Measurements from ENCODE around the gene CHADL.
"Not testable (repeated sequence)": the region's sequence is repeated elsewhere in the genome, so short reads cannot be mapped to it uniquely, and the experiment has no call there.

Gene CHADL

GRCh38 chr22:41240377-41241132 is at the start of gene CHADL:
Gene CHADL (minus strand): TSS chr22:41240931. CDS start chr22:41240881, 50 bp downstream.
- DNase-seq = no peak

GRCh38 chr22:41289671-41290070 is 48.9 kb upstream of the CHADL start:
- DNase-seq = no peak

GRCh38 chr22:41288245-41288946 is 47.7 kb upstream of the CHADL start:
- no peak for DNase-seq

GRCh38 chr22:41286639-41287091 is 45.9 kb upstream of the CHADL start:
- no peak for DNase-seq

- peak; percentile 92 for DNase-seq
These were observed 45.3 kb upstream of the CHADL start, which contains the start of gene RANGAP1 for GRCh38 chr22:41285820-41286638. Gene RANGAP1 (minus strand): TSS chr22:41286187. CDS start chr22:41281044, 5,143 bp downstream.

- no peak for DNase-seq
These were observed 44.7 kb upstream of the CHADL start for GRCh38 chr22:41285441-41285819.

- DNase-seq = no peak
These were observed 43.7 kb upstream of the CHADL start for GRCh38 chr22:41284465-41284864.

GRCh38 chr22:41280854-41281253 is 40.1 kb upstream of the CHADL start:
- DNase-seq = no peak

- no peak for DNase-seq
These were observed 39.3 kb upstream of the CHADL start for GRCh38 chr22:41280065-41280464.

GRCh38 chr22:41274856-41275255 is 34.1 kb upstream of the CHADL start:
- DNase-seq = no peak

- DNase-seq = no peak
These were observed 32.4 kb upstream of the CHADL start for GRCh38 chr22:41273128-41273527.

- DNase-seq = no peak
These were observed 31.1 kb upstream of the CHADL start for GRCh38 chr22:41271787-41272186.

- no peak for DNase-seq
These were observed 27.2 kb upstream of the CHADL start for GRCh38 chr22:41267958-41268357.

GRCh38 chr22:41264408-41264941 is 23.7 kb upstream of the CHADL start:
- no peak for DNase-seq

- DNase-seq = no peak
These were observed 23.0 kb upstream of the CHADL start for GRCh38 chr22:41263704-41264103.

GRCh38 chr22:41262250-41262765 is 21.6 kb upstream of the CHADL start:
- DNase-seq = no peak

GRCh38 chr22:41261541-41262249 is 21.0 kb upstream of the CHADL start:
- no peak for DNase-seq

- DNase-seq = no peak
These were observed 20.1 kb upstream of the CHADL start for GRCh38 chr22:41260871-41261270.

- DNase-seq = not testable (repeated sequence)
These were observed 19.0 kb upstream of the CHADL start for GRCh38 chr22:41259756-41260155.

- no peak for DNase-seq
These were observed 17.0 kb upstream of the CHADL start for GRCh38 chr22:41257696-41258095.

GRCh38 chr22:41256254-41257253 is 15.8 kb upstream of the CHADL start:
- DNase-seq = no peak
